ENCODE data around the gene C10orf90. TPM values are rescaled to one million over a fixed set of nuclear protein-coding genes. Genes with fewer than 3 reads are reported as not detected.

The C10orf90 gene
- total and polyA plus RNA-seq, 7 donors = 0.01 to 0.39 (median 0.07) TPM; not detected in 4

GRCh38 chr10:126409821-126410220 is 260.7 kb downstream of the C10orf90 start:
- no peak overlapping the region for H3K4me3 ChIP-seq
- H3K27ac ChIP-seq = no peak overlapping the region
- no peaks in the 10 kb centered on the region for H3K9me3 ChIP-seq
- H3K4me1 ChIP-seq = no peaks in the 10 kb centered on the region
- intact Hi-C loops (cut with DNase I) = no loop called here
- no peak for DNase-seq
- ATAC-seq = no peak
- no peak for TF ChIP-seq CTCF (IDR thresholded peaks at IDR 0.05)
- no peaks in the 10 kb centered on the region for H3K36me3 ChIP-seq (ENCODE audit: insufficient read depth in 1 of 2, low read depth in 1 of 2)
- WGBS, 3 donors = 33 to 55% (median 41%) methylated on average over 6 of the region's 6 CpGs
- H3K27me3 ChIP-seq (ENCODE audit: insufficient read depth in 3 of 3, low read length in 2 of 3) = no peaks in the 10 kb centered on the region

GRCh38 chr10:126408953-126409641 is 261.4 kb downstream of the C10orf90 start:
- DNase-seq (no peak), ATAC-seq (no peak)
- no peak overlapping the region for H3K4me3 ChIP-seq
- no peaks in the 10 kb centered on the region for H3K9me3 ChIP-seq
- no peak overlapping the region for H3K27ac ChIP-seq
- no peak for TF ChIP-seq CTCF (IDR thresholded peaks at IDR 0.05)
- 70 to 76% (median 70%) methylated on average over 11 of the region's 11 CpGs for WGBS, 3 donors
- intact Hi-C loops (cut with DNase I) = no loop called here
- H3K36me3 ChIP-seq (ENCODE audit: insufficient read depth in 1 of 2, low read depth in 1 of 2) = no peaks in the 10 kb centered on the region
- H3K4me1 ChIP-seq = no peaks in the 10 kb centered on the region
- H3K27me3 ChIP-seq (ENCODE audit: insufficient read depth in 3 of 3, low read length in 2 of 3) = no peaks in the 10 kb centered on the region

GRCh38 chr10:126407831-126408230 is 262.7 kb downstream of the C10orf90 start:
- Histone ChIP-seq H3K4me3 (no peak overlapping the region), H3K27me3 (ENCODE audit: insufficient read depth in 3 of 3, low read length in 2 of 3) (no peaks in the 10 kb centered on the region), H3K36me3 (ENCODE audit: insufficient read depth in 1 of 2, low read depth in 1 of 2) (no peaks in the 10 kb centered on the region), H3K9me3 (no peaks in the 10 kb centered on the region), H3K27ac (no peak overlapping the region), H3K4me1 (no peaks in the 10 kb centered on the region)
- WGBS, 3 donors = 70 to 78% (median 75%) methylated on average over 2 of the region's 2 CpGs
- DNase-seq (no peak), ATAC-seq (no peak)
- TF ChIP-seq CTCF (IDR thresholded peaks at IDR 0.05) = no peak
- intact Hi-C loops (cut with DNase I) = no loop called here

GRCh38 chr10:126405239-126405775 is 265.2 kb downstream of the C10orf90 start:
- ATAC-seq = no peak
- WGBS, 3 donors = 81 to 86% (median 82%) methylated on average over 6 of the region's 6 CpGs
- intact Hi-C loops (cut with DNase I) = no loop called here

More at GRCh38 chr10:126405239-126405775, 265.2 kb downstream of the C10orf90 start:
- H3K36me3 ChIP-seq (ENCODE audit: insufficient read depth in 1 of 2, low read depth in 1 of 2) = no peaks in the 10 kb centered on the region
- no peaks in the 10 kb centered on the region for H3K9me3 ChIP-seq
- no peak overlapping the region for H3K4me3 ChIP-seq
- no peaks in the 10 kb centered on the region for H3K4me1 ChIP-seq
- no peak for TF ChIP-seq CTCF (IDR thresholded peaks at IDR 0.05)
- no peak overlapping the region for H3K27ac ChIP-seq
- no peak for DNase-seq
- H3K27me3 ChIP-seq (ENCODE audit: insufficient read depth in 3 of 3, low read length in 2 of 3) = no peaks in the 10 kb centered on the region

All from psoas muscle (tissue), 8 donors.